ENCODE measurements around the gene SEL1L3. TPM values are rescaled to one million over a fixed set of nuclear protein-coding genes. Genes with fewer than 3 reads are reported as not detected.

SEL1L3 gene
- total and polyA plus RNA-seq, 9 of the 15 experiments (the other 6 are each of a cell fraction or from before 2014, with no cell fraction given), result 10.0 to 44.3 (median 21.6) TPM

DNA sequence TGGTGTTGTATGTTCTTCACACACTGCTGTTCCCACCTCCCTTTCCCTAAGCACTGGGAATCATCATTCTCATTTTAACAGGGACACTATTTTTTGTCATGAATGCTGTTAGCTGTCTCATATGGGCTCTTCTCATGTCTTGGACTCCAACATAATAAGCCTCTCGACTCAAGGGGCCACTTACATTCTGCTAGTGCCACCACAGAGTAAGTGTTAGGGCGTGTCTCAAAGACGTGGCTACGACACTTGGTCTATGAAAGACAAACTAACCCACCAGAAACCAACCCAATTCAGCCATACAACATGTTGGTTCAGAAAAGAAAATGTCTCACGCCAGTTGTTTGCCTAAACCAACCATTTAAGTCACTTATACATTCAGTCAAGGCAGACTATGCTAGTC is 32.2 kb downstream of the SEL1L3 start (continued):
- TF ChIP-seq, protein P1, sequence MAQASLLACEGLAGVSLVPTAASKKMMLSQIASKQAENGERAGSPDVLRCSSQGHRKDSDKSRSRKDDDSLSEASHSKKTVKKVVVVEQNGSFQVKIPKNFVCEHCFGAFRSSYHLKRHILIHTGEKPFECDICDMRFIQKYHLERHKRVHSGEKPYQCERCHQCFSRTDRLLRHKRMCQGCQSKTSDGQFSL (CRISPR knock-in tag; IDR thresholded peaks at IDR 0.05), result no peak
- TF ChIP-seq, protein P1 (tag; IDR thresholded peaks at IDR 0.05), result no peak

DNA sequence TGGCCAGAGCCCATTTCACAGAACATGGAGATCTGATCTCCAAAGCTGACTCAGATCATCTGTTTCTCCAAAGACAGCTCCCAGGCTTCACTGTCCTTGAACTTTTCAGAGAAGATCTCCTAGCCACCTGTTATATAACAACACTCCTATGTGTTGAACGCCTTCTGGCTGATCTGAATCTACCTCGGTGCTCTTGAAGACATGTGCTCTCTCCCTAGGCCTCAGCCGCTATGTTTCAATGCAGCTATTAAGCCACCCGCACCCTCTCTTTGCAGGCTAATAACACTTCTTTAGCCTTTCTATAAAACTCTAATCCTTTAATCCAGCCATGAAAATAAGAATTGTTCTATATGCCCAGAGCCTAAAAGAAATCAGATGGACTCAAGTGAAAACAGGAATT is 34.9 kb downstream of the SEL1L3 start:
- no peak overlapping the region for H3K4me3 ChIP-seq
- no peaks in the 10 kb centered on the region for H3K79me2 ChIP-seq (ENCODE audit: control insufficient read depth, insufficient read depth, low read length)
- H3K36me3 ChIP-seq (ENCODE audit: control insufficient read depth, insufficient read depth, low read length), result peaks cover 10% of the 10 kb centered on the region
- 79% methylated on average over 3 of the region's 4 CpGs for WGBS (ENCODE audit: insufficient coverage, low coverage, missing lambda C conversion rate)
- H3K27me3 ChIP-seq (ENCODE audit: control insufficient read depth in 2 of 2, insufficient read depth in 2 of 2, low read length in 2 of 2), result no peaks in the 10 kb centered on the region
- ChIA-PET POLR2A (interaction anchor here (1.0 to 1.1 kb wide), 2 partner anchors 37 to 503 kb away, joined by 3 to 4 read pairs; no protein-coding TSS in a partner anchor), CTCF (ENCODE audit: low intra/inter-chr PET ratio) (no interaction called here)
- FAIRE-seq (no peak), DNase-seq (ENCODE audit: extremely low read depth in 1 of 4, low spot score in 3 of 4) (no peak), ATAC-seq (no peak)
- BruUV-seq (replicated peaks), result no TSS peak
- H4K20me1 ChIP-seq (replicated peaks; ENCODE audit: control insufficient read depth, insufficient read depth, low read length), result no peaks in the 10 kb centered on the region
- no peak overlapping the region for H3K4me2 ChIP-seq (ENCODE audit: insufficient read depth, low read length)
- H2AFZ ChIP-seq (ENCODE audit: low read depth, low read length), result no peak overlapping the region
- no peak overlapping the region for H3K9ac ChIP-seq (ENCODE audit: insufficient read depth in 1 of 2, low read depth in 2 of 2, low read length in 2 of 2)
- in situ Hi-C loops (cut with MboI), result no loop called here
- H3K27ac ChIP-seq (ENCODE audit: extremely low read depth, low read depth, low read length), result no peak overlapping the region
- no peaks in the 10 kb centered on the region for H3K9me3 ChIP-seq (replicated peaks; ENCODE audit: control insufficient read depth, insufficient read depth, low read depth, low read length)
- intact Hi-C loops (cut with micrococcal nuclease), result no loop called here
- TF ChIP-seq, protein P2, sequence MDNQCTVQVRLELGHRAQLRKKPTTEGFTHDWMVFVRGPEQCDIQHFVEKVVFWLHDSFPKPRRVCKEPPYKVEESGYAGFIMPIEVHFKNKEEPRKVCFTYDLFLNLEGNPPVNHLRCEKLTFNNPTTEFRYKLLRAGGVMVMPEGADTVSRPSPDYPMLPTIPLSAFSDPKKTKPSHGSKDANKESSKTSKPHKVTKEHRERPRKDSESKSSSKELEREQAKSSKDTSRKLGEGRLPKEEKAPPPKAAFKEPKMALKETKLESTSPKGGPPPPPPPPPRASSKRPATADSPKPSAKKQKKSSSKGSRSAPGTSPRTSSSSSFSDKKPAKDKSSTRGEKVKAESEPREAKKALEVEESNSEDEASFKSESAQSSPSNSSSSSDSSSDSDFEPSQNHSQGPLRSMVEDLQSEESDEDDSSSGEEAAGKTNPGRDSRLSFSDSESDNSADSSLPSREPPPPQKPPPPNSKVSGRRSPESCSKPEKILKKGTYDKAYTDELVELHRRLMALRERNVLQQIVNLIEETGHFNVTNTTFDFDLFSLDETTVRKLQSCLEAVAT (IDR thresholded peaks at IDR 0.05), result no peak
- TF ChIP-seq RBFOX2 (IDR thresholded peaks at IDR 0.05; ENCODE audit: low read depth, low read length) (no peak), SAFB (IDR thresholded peaks at IDR 0.05; ENCODE audit: borderline replicate concordance, low read depth, low read length) (no peak), E2F3 (CRISPR knock-in tag; IDR thresholded peaks at IDR 0.05) (no peak)
- no peaks in the 10 kb centered on the region for H3K4me1 ChIP-seq (replicated peaks in 1 of 2; ENCODE audit: control insufficient read depth in 2 of 2, insufficient read depth in 2 of 2, low read length in 2 of 2)
- H3K9me1 ChIP-seq (ENCODE audit: control insufficient read depth, insufficient read depth, low read length), result no peaks in the 10 kb centered on the region
